DND-41 (cell line): ENCODE results near the gene GOLPH3.

Experiments used
- EZH2 ChIP-seq: IDR thresholded peaks from 3 replicates; pipeline ENCODE4 v1.6.1; 2012; ENCODE audit warnings: borderline replicate concordance, low read depth, mild to moderate bottlenecking, moderate library complexity, low read length, inconsistent platforms; ENCODE audit not compliant: severe bottlenecking
- TF ChIP-seq, protein P1 (sequence below): IDR thresholded peaks from 2 replicates; pipeline ENCODE4 v1.5.1; 2012; ENCODE audit warnings: borderline replicate concordance, low read length, moderate library complexity, mild to moderate bottlenecking; ENCODE audit not compliant: poor library complexity, severe bottlenecking; ENCODE audit errors: extremely low read depth

DNA sequence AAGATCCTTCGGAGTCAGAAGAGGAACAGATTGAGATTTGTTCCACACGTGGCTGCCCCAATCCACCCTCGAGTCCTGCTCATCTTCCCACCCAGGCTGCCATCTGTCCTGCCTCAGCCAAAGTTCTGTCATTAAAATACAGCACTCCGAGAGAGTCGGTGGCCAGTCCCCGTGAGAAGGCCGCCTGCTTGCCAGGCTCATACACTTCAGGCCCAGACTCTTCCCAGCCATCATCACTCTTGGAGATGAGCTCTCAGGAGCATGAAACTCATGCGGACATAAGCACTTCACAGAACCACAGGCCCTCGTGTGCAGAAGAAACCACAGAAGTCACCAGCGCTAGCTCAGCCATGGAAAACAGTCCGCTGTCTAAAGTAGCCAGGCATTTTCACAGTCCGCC is 85.9 kb downstream of the GOLPH3 start:
- TF ChIP-seq, protein P1, sequence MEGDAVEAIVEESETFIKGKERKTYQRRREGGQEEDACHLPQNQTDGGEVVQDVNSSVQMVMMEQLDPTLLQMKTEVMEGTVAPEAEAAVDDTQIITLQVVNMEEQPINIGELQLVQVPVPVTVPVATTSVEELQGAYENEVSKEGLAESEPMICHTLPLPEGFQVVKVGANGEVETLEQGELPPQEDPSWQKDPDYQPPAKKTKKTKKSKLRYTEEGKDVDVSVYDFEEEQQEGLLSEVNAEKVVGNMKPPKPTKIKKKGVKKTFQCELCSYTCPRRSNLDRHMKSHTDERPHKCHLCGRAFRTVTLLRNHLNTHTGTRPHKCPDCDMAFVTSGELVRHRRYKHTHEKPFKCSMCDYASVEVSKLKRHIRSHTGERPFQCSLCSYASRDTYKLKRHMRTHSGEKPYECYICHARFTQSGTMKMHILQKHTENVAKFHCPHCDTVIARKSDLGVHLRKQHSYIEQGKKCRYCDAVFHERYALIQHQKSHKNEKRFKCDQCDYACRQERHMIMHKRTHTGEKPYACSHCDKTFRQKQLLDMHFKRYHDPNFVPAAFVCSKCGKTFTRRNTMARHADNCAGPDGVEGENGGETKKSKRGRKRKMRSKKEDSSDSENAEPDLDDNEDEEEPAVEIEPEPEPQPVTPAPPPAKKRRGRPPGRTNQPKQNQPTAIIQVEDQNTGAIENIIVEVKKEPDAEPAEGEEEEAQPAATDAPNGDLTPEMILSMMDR = no peak
- TF ChIP-seq EZH2 = no peak
